Stomach smooth muscle (tissue), 2 donors: ENCODE measurements around the gene PSENEN.

ENCODE experiments used
- H3K27ac ChIP-seq: one replicate; pipeline ENCODE4 v1.7.0; 2013; ENCODE audit warnings: mild to moderate bottlenecking, low read length, inconsistent platforms
- H3K27me3 ChIP-seq, 2 donors: one replicate each; pipeline ENCODE4 v1.7.0; 2013; ENCODE audit warnings: low read length in 2 of 2; ENCODE audit not compliant: insufficient read depth in 2 of 2, control insufficient read depth in 1 of 2
- H3K36me3 ChIP-seq, 2 donors: one replicate each; pipeline ENCODE4 v1.7.0; 2013; ENCODE audit warnings: low read length in 2 of 2; ENCODE audit not compliant: control insufficient read depth in 2 of 2, insufficient read depth in 2 of 2
- H3K4me1 ChIP-seq: one replicate; pipeline ENCODE4 v1.7.0; 2013; ENCODE audit warnings: low read length; ENCODE audit not compliant: control insufficient read depth, insufficient read depth
- H3K4me3 ChIP-seq, 2 donors: one replicate each; pipeline ENCODE4 v1.7.0; 2013; ENCODE audit warnings: low read length in 2 of 2
- H3K9ac ChIP-seq, 2 donors: one replicate each; pipeline ENCODE4 v1.7.0; 2013; ENCODE audit warnings: low read length in 2 of 2, mild to moderate bottlenecking in 1 of 2
- H3K9me3 ChIP-seq, 2 donors: one replicate each; pipeline ENCODE4 v1.7.0; 2013; ENCODE audit warnings: low read length in 2 of 2; ENCODE audit not compliant: control insufficient read depth in 2 of 2
- donor health status: healthy.
- donor health status: Pancreatic carcinoma.

PSENEN gene

DNA sequence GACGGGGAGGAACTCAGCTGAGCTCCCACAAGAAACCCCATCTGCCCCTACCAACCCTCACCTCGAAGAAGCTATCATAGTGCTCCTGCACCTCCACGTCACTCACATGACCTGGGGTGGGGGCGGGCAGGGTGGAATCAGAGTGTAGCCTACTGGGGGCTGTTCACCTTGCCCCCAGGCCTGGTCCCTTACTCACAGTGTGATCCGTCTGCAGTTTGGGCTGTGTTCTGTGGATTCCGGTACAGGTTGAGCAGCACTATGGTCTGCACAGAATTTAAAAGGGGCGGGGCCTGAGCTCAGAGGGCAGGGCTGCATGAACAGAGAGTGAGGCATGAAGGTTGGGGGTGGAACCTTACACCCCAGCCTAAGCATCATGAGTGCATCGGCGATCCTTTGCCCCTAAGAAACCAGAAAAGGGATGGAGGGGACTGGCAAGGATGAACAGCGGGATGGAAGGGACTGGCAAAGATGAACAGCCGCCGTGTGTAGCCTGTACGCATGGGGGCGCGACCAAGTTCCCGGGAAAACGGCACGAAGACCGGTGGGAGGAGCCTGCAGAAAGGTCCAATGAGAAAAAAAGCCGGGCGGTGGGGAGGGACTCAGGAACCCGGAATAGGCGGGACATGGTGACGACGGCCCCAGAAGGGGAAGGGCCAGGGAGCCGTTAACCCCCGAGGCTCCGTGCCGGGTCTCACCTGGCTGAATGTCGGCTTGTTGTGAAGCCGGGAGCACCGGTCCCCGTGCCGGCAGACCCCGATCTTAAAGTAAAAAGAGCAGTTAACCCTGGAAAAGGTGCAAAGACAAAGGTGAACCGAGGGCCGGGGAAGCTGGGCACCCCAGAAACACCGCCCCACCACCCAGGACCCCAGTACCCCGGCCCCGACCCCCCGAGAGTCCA is 772 bp upstream of the PSENEN start:
- Histone ChIP-seq H3K36me3 (peaks cover 6 to 8% of the 10 kb centered on the region in 2 donors), H3K27ac (peak overlapping the region; percentile 100), H3K4me1 (peaks cover 52% of the 10 kb centered on the region), H3K27me3 (no peaks in the 10 kb centered on the region), H3K9ac (peak overlapping the region; percentile 97 to 99), H3K4me3 (peak overlapping the region; percentile 85 to 94), H3K9me3 (no peaks in the 10 kb centered on the region)

DNA sequence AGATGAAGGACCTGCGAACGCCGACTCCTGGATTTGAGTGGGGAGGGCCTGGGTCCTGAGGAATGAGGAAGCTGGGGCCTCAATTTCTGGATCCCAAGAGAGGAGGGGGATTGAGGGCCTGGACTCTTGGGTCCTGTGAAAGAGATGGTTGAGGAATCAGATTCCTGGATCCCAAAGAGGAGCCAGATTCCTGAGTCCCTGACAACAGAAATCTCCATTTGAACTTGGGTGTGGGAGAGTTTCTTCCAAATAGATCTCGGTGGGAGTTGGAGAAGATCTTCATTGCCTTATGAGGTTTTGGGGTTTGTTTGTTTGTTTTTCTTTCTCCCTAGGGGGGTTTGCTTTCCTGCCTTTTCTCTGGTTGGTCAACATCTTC is 624 bp downstream of the PSENEN start:
- H3K9ac ChIP-seq = peak overlapping the region; percentile 67 to 86
- peaks cover 7 to 8% of the 10 kb centered on the region in 2 donors for H3K36me3 ChIP-seq
- H3K27ac ChIP-seq = peak overlapping the region; percentile 100
- H3K9me3 ChIP-seq = no peaks in the 10 kb centered on the region
- H3K4me3 ChIP-seq = peak overlapping the region; percentile 80 to 94
- no peaks in the 10 kb centered on the region for H3K27me3 ChIP-seq
- peaks cover 48% of the 10 kb centered on the region for H3K4me1 ChIP-seq

GRCh38 chr19:35746531-35746930 is 1.1 kb downstream of the PSENEN start:
- Histone ChIP-seq H3K27ac (no peak overlapping the region), H3K36me3 (peaks cover 7 to 8% of the 10 kb centered on the region in 2 donors), H3K9ac (no peak overlapping the region), H3K27me3 (no peaks in the 10 kb centered on the region), H3K4me3 (peak overlapping the region; percentile 80 to 94), H3K4me1 (peaks cover 47% of the 10 kb centered on the region), H3K9me3 (no peaks in the 10 kb centered on the region)

- Histone ChIP-seq H3K9me3 (no peaks in the 10 kb centered on the region), H3K4me3 (peak within 1 kb of the TSS; percentile 90 to 99)
These were observed 2.9 kb downstream of the PSENEN start, which contains the start of gene LIN37 for GRCh38 chr19:35748106-35749020. Gene LIN37 (plus strand): TSS chr19:35748576. CDS start chr19:35748725, 149 bp downstream.

GRCh38 chr19:35750167-35750566 is 4.7 kb downstream of the PSENEN start:
- H3K27ac ChIP-seq = peak overlapping the region; percentile 46
- no peaks in the 10 kb centered on the region for H3K27me3 ChIP-seq
- no peak overlapping the region for H3K4me3 ChIP-seq
- no peaks in the 10 kb centered on the region for H3K9me3 ChIP-seq
- peaks cover 53% of the 10 kb centered on the region for H3K4me1 ChIP-seq
- H3K36me3 ChIP-seq = peaks cover 14 to 21% of the 10 kb centered on the region in 2 donors
- H3K9ac ChIP-seq = peak overlapping the region in 1 of 2 donors; percentile 47

More at GRCh38 chr19:35748106-35749020, 2.9 kb downstream of the PSENEN start, which contains the start of gene LIN37:
- Histone ChIP-seq H3K27me3 (no peaks in the 10 kb centered on the region), H3K4me1 (peaks cover 48% of the 10 kb centered on the region), H3K27ac (peak within 1 kb of the TSS; percentile 78), H3K36me3 (peaks cover 12 to 13% of the 10 kb centered on the region in 2 donors), H3K9ac (peak within 1 kb of the TSS; percentile 88 to 96)

- Histone ChIP-seq H3K27ac (peak overlapping the region; percentile 100), H3K27me3 (no peaks in the 10 kb centered on the region), H3K9me3 (no peaks in the 10 kb centered on the region), H3K4me1 (peaks cover 51% of the 10 kb centered on the region), H3K9ac (no peak overlapping the region), H3K4me3 (no peak overlapping the region), H3K36me3 (peaks cover 14 to 21% of the 10 kb centered on the region in 2 donors)
These were observed 6.6 kb downstream of the PSENEN start for GRCh38 chr19:35751839-35752745.

GRCh38 chr19:35752746-35753350 is 7.4 kb downstream of the PSENEN start:
- Histone ChIP-seq H3K9ac (no peak overlapping the region), H3K27me3 (no peaks in the 10 kb centered on the region), H3K27ac (peak overlapping the region; percentile 100), H3K9me3 (no peaks in the 10 kb centered on the region), H3K36me3 (peaks cover 14 to 21% of the 10 kb centered on the region in 2 donors), H3K4me1 (peaks cover 55% of the 10 kb centered on the region), H3K4me3 (no peak overlapping the region)

DNA sequence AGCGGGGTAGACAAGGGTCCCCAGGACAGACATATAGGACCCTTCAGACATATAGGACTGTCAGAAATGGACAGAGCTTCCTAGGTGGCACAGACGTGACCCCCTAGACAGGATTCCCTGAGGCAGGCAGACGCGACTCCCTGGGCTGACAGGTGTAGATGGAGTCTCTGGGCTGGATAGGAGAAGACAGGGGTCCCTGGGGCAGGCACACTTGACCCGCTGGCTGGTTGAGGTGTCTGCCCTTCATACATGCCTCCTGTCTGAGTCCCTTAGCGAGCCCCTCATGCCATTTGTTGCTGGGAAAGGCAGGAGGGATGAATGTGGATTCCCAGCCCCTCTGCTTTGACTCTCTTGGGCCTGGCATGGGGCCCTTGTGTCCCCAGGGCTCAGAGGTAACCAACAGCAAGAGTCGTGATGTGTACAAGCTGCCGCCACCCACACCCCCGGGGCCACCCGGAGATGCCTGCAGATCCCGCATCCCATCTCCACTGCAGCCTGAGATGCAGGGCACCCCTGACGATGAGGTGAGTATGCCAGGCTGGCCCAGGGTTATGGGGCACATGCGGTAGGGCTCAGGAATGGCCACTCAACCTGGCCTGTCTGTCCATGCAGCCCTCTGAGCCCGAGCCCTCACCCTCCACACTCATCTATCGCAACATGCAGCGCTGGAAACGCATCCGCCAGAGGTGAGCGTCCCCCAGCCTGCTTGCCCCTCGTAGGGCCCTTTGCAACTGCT is 8.4 kb downstream of the PSENEN start:
- Histone ChIP-seq H3K4me3 (no peak overlapping the region), H3K9ac (peak overlapping the region; percentile 13 to 15), H3K9me3 (no peaks in the 10 kb centered on the region), H3K27ac (peak overlapping the region; percentile 100), H3K27me3 (no peaks in the 10 kb centered on the region), H3K36me3 (peaks cover 14 to 21% of the 10 kb centered on the region in 2 donors), H3K4me1 (peaks cover 51% of the 10 kb centered on the region)
